Dermis microvascular lymphatic vessel endothelial cell (primary cell): Measurements from ENCODE around the gene CUBN. TPM values are rescaled to one million over a fixed set of nuclear protein-coding genes. Genes with fewer than 3 reads are reported as not detected.
A peak's percentile ranks its signal among the peaks of the same experiment; 100 is the strongest.

Experiments
- DNase-seq, 2 donors: peaks; one replicate each; pipeline versions ENCODE4 v3.0.0 to v3.0.0-alpha.2; 2010; ENCODE audit warnings: low read depth in 2 of 2
- total RNA-seq: library from RNA; depleted of rRNA; stranded (reverse); fragments of >200 nt; gene quantifications from 2 replicates; pipeline ENCODE4 v1.2.1, GENCODE V29; 2014

CUBN gene
- total RNA-seq, 1 donor from 2014 or later, result 6.7 TPM

GRCh38 chr10:17073725-17074540 lies 55.7 kb downstream of the CUBN start:
- peak; percentile 64 to 78 for DNase-seq

- no peak for DNase-seq
These were observed 60.7 kb downstream of the CUBN start for GRCh38 chr10:17068953-17069352.

GRCh38 chr10:17067376-17068264 lies 62.0 kb downstream of the CUBN start:
- no peak for DNase-seq

- DNase-seq, result peak in 1 of 2 donors; percentile 89
These were observed 62.8 kb downstream of the CUBN start for GRCh38 chr10:17066807-17067206.

GRCh38 chr10:17066000-17066399 lies 63.6 kb downstream of the CUBN start:
- peak in 1 of 2 donors; percentile 78 for DNase-seq

GRCh38 chr10:17065273-17065672 lies 64.3 kb downstream of the CUBN start:
- DNase-seq, result no peak

GRCh38 chr10:17064435-17064834 lies 65.2 kb downstream of the CUBN start:
- DNase-seq, result no peak

GRCh38 chr10:17062955-17063484 lies 66.6 kb downstream of the CUBN start:
- DNase-seq, result peak; percentile 91 to 97

GRCh38 chr10:17062493-17062892 lies 67.1 kb downstream of the CUBN start:
- DNase-seq, result peak in 1 of 2 donors; percentile 90

- peak in 1 of 2 donors; percentile 86 for DNase-seq
These were observed 67.6 kb downstream of the CUBN start for GRCh38 chr10:17062009-17062408.

GRCh38 chr10:17061418-17061817 lies 68.2 kb downstream of the CUBN start:
- no peak for DNase-seq

- DNase-seq, result no peak
These were observed 69.3 kb downstream of the CUBN start for GRCh38 chr10:17060289-17060688.

- peak in 1 of 2 donors; percentile 15 for DNase-seq
These were observed 70.4 kb downstream of the CUBN start for GRCh38 chr10:17059197-17059688.

GRCh38 chr10:17058093-17058492 lies 71.5 kb downstream of the CUBN start:
- DNase-seq, result no peak

- peak in 1 of 2 donors; percentile 55 for DNase-seq
These were observed 72.7 kb downstream of the CUBN start for GRCh38 chr10:17056781-17057428.

GRCh38 chr10:17053513-17053912 lies 76.1 kb downstream of the CUBN start:
- DNase-seq, result no peak

- DNase-seq, result no peak
These were observed 76.5 kb downstream of the CUBN start for GRCh38 chr10:17053061-17053460.

GRCh38 chr10:17051851-17052250 lies 77.8 kb downstream of the CUBN start:
- no peak for DNase-seq

GRCh38 chr10:17049195-17049594 lies 80.4 kb downstream of the CUBN start:
- DNase-seq, result peak in 1 of 2 donors; percentile 92

GRCh38 chr10:17047908-17048307 lies 81.7 kb downstream of the CUBN start:
- no peak for DNase-seq

- DNase-seq, result no peak
These were observed 82.6 kb downstream of the CUBN start for GRCh38 chr10:17046989-17047388.
